Neural cell (in vitro differentiated cells): ENCODE results near the gene NXPE1. TPM values are rescaled to one million over a fixed set of nuclear protein-coding genes. Genes with fewer than 3 reads are reported as not detected.

ENCODE experiments used
- H2AFZ ChIP-seq: fragments of 200-600, 300-800 bp; sonication (generic), shearing (Covaris generic); 2 replicates; pipeline ENCODE4 v1.6.0; 2014; ENCODE audit warnings: low read depth, mild to moderate bottlenecking, antibody characterized with exemption, low read length, moderate library complexity
- H3F3A ChIP-seq: fragments of 200-600 bp; shearing (Covaris generic); 2 replicates; pipeline ENCODE4 v1.6.1; 2016; ENCODE audit warnings: mild to moderate bottlenecking, moderate library complexity, mixed read lengths, antibody characterized with exemption, low read length; ENCODE audit not compliant: insufficient read depth, poor library complexity, severe bottlenecking
- H3K27ac ChIP-seq: fragments of 200-600, 300-800 bp; sonication (generic), shearing (Covaris generic); 2 replicates; pipeline ENCODE4 v1.5.1; 2014; ENCODE audit warnings: mild to moderate bottlenecking, low read length, moderate library complexity
- H3K27me3 ChIP-seq: fragments of 300-800, 200-600 bp; sonication (generic), shearing (Covaris generic); 2 replicates; pipeline ENCODE4 v1.6.0; 2014; ENCODE audit warnings: mild to moderate bottlenecking, low read depth, low read length, moderate library complexity; ENCODE audit not compliant: insufficient read depth
- H3K36me3 ChIP-seq: fragments of 300-800, 200-600 bp; sonication (generic), shearing (Covaris generic); 2 replicates; pipeline ENCODE4 v1.5.1; 2014; ENCODE audit warnings: mild to moderate bottlenecking, antibody characterized with exemption, low read length, moderate library complexity; ENCODE audit not compliant: insufficient read depth
- H3K4me2 ChIP-seq: fragments of 300-800, 200-600 bp; sonication (generic), shearing (Covaris generic); 2 replicates; pipeline ENCODE4 v1.6.0; 2014; ENCODE audit warnings: mild to moderate bottlenecking, low read length
- H3K4me3 ChIP-seq: fragments of 300-800, 200-600 bp; sonication (generic), shearing (Covaris generic); 2 replicates; pipeline ENCODE4 v1.5.1; 2014; ENCODE audit warnings: mild to moderate bottlenecking, low read length, moderate library complexity
- H3K79me2 ChIP-seq: fragments of 200-600 bp; shearing (Covaris generic); replicated peaks from 2 replicates; pipeline ENCODE4 v1.6.0; 2014; ENCODE audit warnings: mild to moderate bottlenecking, low read length, moderate library complexity; ENCODE audit not compliant: insufficient read depth
- H3K9ac ChIP-seq: fragments of 300-800, 200-600 bp; sonication (generic), shearing (Covaris generic); 2 replicates; pipeline ENCODE4 v1.6.1; 2016; ENCODE audit warnings: mild to moderate bottlenecking, low read length, mixed read lengths
- H3K9me2 ChIP-seq: fragments of 200-600 bp; shearing (Covaris generic); 2 replicates; pipeline ENCODE4 v1.6.1; 2016; ENCODE audit warnings: mild to moderate bottlenecking, low read length, mixed read lengths; ENCODE audit not compliant: insufficient read depth
- H3K9me3 ChIP-seq: fragments of 200-600, 300-800 bp; sonication (generic), shearing (Covaris generic); 2 replicates; pipeline ENCODE4 v1.6.1; 2016; ENCODE audit warnings: mild to moderate bottlenecking, mixed run types, low read length, moderate library complexity, mixed read lengths
- H4K20me1 ChIP-seq: fragments of 200-600 bp; shearing (Covaris generic); 2 replicates; pipeline ENCODE4 v1.6.1; 2016; ENCODE audit warnings: mild to moderate bottlenecking, mixed run types; ENCODE audit not compliant: insufficient read depth
- CTCF ChIP-seq: fragments of 450-650 bp; IDR thresholded peaks from 2 replicates; pipeline ENCODE4 v1.5.1; 2014; ENCODE audit warnings: antibody characterized with exemption, mild to moderate bottlenecking, moderate library complexity; ENCODE audit not compliant: poor library complexity, severe bottlenecking
- EP300 ChIP-seq: fragments of 450-650 bp; conservative IDR thresholded peaks from 2 replicates; pipeline ENCODE4 v1.6.1; 2014; ENCODE audit warnings: antibody characterized with exemption, mild to moderate bottlenecking, moderate library complexity; ENCODE audit not compliant: poor library complexity, severe bottlenecking
- MXI1 ChIP-seq: fragments of 450-650 bp; conservative IDR thresholded peaks from 2 replicates; pipeline ENCODE4 v1.6.1; 2014; ENCODE audit warnings: antibody characterized with exemption, mild to moderate bottlenecking; ENCODE audit not compliant: poor library complexity, severe bottlenecking
- POLR2AphosphoS5 ChIP-seq: IDR thresholded peaks from 2 replicates; pipeline ENCODE4 v1.6.1; 2012
- RAD21 ChIP-seq: fragments of 450-650 bp; conservative IDR thresholded peaks from 2 replicates; pipeline ENCODE4 v1.6.1; 2014; ENCODE audit warnings: antibody characterized with exemption, mild to moderate bottlenecking, moderate library complexity
- SMC3 ChIP-seq: fragments of 450-650 bp; conservative IDR thresholded peaks from 2 replicates; pipeline ENCODE4 v1.6.1; 2014; ENCODE audit warnings: antibody characterized with exemption, mild to moderate bottlenecking, moderate library complexity; ENCODE audit not compliant: poor library complexity
- TAF1 ChIP-seq: IDR thresholded peaks from 2 replicates; pipeline ENCODE4 v1.6.1; 2012; ENCODE audit warnings: low read depth
- polyA plus RNA-seq: library from polyadenylated mRNA; depleted of rRNA; stranded (reverse); fragments of >200 nt; gene quantifications from 2 replicates; pipeline ENCODE4 v1.2.3, GENCODE V29; 2014
- TF ChIP-seq, protein P1 (sequence below): IDR thresholded peaks from 2 replicates; pipeline ENCODE4 v1.6.1; 2012; ENCODE audit warnings: borderline replicate concordance

NXPE1 gene
- polyA plus RNA-seq, 1 donor from 2014 or later: not detected

DNA sequence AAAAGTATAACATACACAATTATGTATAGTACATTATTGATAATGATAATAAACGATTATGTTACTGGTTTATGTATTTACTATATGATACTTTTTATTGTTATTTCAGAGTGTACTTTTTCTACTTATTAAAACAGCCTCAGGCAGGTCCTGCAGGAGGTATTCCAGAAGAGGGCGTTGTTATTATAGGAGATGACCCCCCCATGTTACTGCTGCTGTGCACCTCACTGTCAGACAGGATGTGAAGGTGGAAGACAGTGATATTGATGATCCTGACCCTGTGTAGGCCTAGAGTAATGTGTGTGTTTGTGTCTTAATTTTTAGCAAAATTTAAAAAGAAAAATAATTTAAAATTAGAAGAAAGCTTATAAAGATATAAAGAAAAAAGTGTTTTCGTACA, 62.8 kb downstream of the NXPE1 start:
- H3K27ac ChIP-seq: no peak overlapping the region
- H3K4me2 ChIP-seq: no peak overlapping the region
- H3K79me2 ChIP-seq: no peaks in the 10 kb centered on the region
- no peaks in the 10 kb centered on the region for H3F3A ChIP-seq
- no peaks in the 10 kb centered on the region for H3K9me3 ChIP-seq
- H2AFZ ChIP-seq: no peak overlapping the region
- H4K20me1 ChIP-seq: no peaks in the 10 kb centered on the region
- no peak overlapping the region for H3K4me3 ChIP-seq
- H3K36me3 ChIP-seq: no peaks in the 10 kb centered on the region
- H3K27me3 ChIP-seq: no peaks in the 10 kb centered on the region
- no peaks in the 10 kb centered on the region for H3K9me2 ChIP-seq
- no peak for TF ChIP-seq TAF1
- no peak for TF ChIP-seq RAD21
- no peak for TF ChIP-seq EP300
- TF ChIP-seq, protein P1, sequence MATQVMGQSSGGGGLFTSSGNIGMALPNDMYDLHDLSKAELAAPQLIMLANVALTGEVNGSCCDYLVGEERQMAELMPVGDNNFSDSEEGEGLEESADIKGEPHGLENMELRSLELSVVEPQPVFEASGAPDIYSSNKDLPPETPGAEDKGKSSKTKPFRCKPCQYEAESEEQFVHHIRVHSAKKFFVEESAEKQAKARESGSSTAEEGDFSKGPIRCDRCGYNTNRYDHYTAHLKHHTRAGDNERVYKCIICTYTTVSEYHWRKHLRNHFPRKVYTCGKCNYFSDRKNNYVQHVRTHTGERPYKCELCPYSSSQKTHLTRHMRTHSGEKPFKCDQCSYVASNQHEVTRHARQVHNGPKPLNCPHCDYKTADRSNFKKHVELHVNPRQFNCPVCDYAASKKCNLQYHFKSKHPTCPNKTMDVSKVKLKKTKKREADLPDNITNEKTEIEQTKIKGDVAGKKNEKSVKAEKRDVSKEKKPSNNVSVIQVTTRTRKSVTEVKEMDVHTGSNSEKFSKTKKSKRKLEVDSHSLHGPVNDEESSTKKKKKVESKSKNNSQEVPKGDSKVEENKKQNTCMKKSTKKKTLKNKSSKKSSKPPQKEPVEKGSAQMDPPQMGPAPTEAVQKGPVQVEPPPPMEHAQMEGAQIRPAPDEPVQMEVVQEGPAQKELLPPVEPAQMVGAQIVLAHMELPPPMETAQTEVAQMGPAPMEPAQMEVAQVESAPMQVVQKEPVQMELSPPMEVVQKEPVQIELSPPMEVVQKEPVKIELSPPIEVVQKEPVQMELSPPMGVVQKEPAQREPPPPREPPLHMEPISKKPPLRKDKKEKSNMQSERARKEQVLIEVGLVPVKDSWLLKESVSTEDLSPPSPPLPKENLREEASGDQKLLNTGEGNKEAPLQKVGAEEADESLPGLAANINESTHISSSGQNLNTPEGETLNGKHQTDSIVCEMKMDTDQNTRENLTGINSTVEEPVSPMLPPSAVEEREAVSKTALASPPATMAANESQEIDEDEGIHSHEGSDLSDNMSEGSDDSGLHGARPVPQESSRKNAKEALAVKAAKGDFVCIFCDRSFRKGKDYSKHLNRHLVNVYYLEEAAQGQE: no peak
- no peak for TF ChIP-seq POLR2AphosphoS5
- TF ChIP-seq MXI1: no peak
- TF ChIP-seq SMC3: no peak
- H3K9ac ChIP-seq: no peak overlapping the region

DNA sequence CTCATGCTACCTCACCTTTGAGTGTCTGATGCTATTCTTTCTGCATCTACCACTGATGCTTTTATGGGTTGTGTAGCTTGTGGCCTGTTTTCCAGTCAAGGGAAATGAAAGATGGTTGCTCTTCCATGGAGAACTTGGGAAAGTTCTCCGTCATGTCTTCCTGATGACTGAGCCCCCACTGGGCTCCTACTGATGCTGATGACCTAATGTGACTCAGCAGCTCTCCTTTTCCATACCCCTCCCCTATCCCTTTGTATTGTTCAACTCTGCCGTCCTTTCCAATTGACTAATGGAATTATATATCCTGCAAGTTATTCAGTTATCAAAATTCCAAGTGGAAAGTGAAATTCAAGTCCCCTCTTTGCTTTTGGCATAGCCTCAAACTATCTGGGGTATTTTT, 75.8 kb downstream of the NXPE1 start:
- Histone ChIP-seq H2AFZ (no peak overlapping the region), H3K9me2 (no peaks in the 10 kb centered on the region), H3K4me3 (no peak overlapping the region), H3K36me3 (no peaks in the 10 kb centered on the region), H3F3A (no peaks in the 10 kb centered on the region), H3K9ac (no peak overlapping the region), H3K79me2 (no peaks in the 10 kb centered on the region), H3K9me3 (no peaks in the 10 kb centered on the region), H3K27me3 (no peaks in the 10 kb centered on the region), H4K20me1 (no peaks in the 10 kb centered on the region), H3K27ac (no peak overlapping the region), H3K4me2 (no peak overlapping the region)
- TF ChIP-seq POLR2AphosphoS5 (no peak), CTCF (no peak), RAD21 (no peak), TAF1 (no peak), EP300 (no peak), SMC3 (no peak)
- TF ChIP-seq, protein P1: no peak
